Thyroid gland (tissue), 4 donors: Measurements from ENCODE around the gene TSHZ2.

Experiments
- CTCF ChIP-seq, 6 experiments: fragments of 200-600 bp in 3 of 6; fragments of 450-650 bp in 3 of 6; sonication (generic) in 3 of 6; IDR thresholded peaks; one replicate each; pipeline ENCODE4 v1.5.1; 2016 to 2019; ENCODE audit warnings: antibody characterized with exemption in 6 of 6, mild to moderate bottlenecking in 2 of 6, inconsistent platforms in 1 of 6, moderate library complexity in 1 of 6
- POLR2A ChIP-seq, 2 donors: fragments of 450-650 bp; IDR thresholded peaks; one replicate each; pipeline ENCODE4 v1.6.1; 2017; ENCODE audit warnings: antibody characterized with exemption in 2 of 2, mild to moderate bottlenecking in 2 of 2, moderate library complexity in 1 of 2

GRCh38 chr20:52984451-52984810, 12.3 kb downstream of the TSHZ2 start:
- no peak for TF ChIP-seq POLR2A (IDR thresholded peaks at IDR 0.05)
- no peak for TF ChIP-seq CTCF (IDR thresholded peaks at IDR 0.05)
